GM19463 (cell line): ENCODE measurements around the gene GAN.

Experiments
- ATAC-seq: cut with Tn5 transposase; IDR thresholded peaks from one replicate; pipeline ENCODE4 v1.9.1; 2021; ENCODE audit warnings: mild to moderate bottlenecking, moderate library complexity; ENCODE audit not compliant: unreplicated experiment

Gene GAN

DNA sequence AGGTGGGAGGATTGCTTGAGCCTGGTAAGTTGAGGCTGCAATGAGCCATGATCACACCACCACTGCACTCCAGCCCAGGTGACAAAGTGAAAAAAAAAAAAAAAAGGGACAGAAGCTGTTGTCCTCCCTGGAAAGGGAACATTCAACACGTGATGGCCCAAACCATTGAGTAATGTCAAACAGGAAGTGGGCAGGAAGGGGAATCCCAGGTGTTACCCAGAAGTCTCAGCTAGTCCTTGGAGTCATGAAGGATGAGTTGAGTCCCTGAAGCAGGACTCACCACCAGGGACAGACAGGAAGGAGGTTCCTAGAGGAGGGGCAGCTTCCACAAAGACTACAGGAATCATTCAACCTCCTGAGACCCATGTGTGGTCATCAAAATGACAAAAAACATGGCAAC is 110.0 kb downstream of the GAN start:
- peak; percentile 56 for ATAC-seq

DNA sequence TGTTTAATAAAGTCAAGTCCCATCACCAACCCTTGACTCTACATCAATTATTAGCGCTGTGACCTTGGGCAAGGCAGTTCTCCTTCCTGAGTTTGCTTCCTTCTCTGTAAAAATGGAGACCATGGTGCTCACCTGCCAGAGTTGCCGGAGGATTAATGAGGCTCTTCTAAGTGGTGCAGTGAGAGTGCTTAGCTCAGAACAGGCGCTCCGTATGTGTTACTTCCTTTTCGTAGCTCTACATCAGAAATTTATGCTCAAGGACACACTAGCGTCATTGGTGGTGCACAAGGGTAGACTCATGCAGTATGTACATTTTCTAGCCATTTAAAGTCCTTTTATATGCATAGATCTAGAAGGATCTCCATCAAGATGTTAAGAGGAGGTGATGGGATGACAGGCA is 112.5 kb downstream of the GAN start:
- no peak for ATAC-seq

DNA sequence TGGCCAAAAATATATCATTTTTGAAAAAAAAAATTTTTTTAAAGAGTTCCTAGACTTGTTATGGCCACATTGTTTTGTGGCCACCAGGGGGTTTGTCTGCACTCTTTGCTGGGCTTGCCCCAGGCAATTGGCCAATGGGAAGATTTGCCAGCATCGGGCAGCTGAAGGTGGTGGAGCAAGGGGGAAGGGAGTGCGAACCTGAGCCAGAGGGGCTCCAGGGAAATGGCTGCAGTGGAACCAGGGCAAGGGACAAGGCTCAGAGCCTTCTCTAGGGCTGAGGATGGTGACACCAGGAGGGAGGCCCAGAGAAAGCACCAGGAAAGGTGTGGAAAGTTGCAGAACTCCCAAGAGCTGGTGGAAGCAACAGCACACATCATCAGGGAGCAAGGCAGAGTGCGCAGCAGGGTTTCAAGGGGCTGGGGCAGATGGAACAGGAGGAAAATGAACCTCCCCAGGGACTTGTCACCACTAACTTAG is 114.3 kb downstream of the GAN start:
- ATAC-seq, result no peak

DNA sequence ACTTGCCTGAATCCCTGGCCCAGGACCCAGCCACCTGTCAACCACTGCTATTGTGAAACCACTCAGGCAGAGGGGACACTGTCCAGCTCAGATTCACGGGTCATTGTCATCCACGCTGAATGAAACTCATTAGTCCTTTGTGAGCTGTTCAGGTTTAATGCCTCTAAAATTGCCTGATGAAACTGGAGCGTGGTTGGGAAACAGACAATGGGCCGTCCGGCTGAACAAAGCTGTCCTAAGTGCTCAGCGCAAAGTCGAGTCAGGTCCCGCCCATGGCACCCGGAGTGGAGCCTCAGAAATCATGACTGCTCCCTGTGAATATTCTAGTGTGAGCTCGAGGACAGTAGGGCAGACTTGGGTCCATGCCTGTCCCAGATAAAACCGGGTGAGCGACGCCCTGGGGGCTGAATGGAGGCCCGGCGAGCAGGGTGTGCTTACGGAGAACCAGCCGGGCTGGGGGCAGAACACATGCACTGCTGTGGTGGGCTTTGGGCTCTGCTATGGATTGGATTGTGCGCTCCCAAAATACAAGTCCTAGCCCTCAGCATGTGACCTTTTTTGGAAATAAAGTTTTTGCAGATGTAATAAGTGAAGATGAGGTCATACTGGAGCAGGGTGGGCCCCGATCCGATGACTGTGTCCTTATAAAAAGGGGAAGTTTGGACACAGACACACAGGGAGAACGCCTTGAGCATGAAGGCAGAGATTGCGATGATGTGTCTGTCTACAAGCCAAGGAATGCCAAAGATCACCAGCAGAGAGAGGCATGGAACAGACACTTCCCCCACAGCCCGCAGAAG is 117.0 kb downstream of the GAN start:
- ATAC-seq, result peak; percentile 44

DNA sequence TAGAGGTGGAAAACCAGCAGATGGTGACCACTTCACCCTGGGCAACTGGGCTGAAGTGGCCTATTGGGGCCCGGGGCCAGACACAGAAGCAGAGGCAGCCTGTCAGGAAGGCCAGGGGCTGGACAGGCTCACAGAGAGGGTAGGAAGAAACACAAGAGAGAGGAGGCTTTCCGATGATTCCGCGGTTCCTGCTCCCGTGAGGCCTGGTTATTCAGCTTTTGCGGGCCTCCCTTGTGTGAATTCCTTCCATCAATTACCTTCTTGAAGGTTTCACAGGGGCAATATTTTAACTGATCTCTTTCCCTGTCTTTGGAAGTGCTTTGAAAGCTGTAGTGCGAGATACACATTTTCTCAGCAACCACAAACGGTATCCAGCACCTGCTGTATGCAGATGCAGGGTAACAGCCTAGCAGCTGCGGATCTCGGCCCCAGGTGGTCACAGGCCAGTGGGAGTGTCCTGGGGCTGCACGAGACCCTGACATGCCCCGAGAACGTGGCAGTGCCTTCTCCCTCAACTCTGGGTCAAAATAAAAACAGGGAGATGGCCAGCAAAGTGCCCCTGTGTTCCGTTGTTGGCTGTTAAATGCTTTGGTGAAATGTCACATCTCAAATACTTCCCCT is 118.3 kb downstream of the GAN start:
- ATAC-seq, result no peak

DNA sequence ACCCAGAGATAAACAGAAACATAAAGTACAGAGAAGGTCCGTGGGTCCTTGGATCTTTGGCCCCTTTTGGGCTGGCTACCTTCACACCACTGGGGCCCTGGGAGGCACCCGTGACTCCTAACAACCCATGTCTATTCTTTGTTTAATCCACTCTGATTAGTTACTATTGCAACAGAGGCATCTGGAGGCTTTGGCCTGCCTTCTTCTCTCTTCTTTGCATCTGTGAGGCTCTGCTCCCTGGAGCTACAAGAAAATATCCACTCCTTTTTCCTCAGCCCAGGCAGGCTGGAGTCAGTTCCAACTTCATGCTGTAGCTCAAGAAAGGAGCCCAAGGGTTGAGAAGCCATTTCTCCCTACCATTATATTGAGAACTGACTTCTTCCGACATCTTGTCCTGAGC is 120.3 kb downstream of the GAN start:
- ATAC-seq, result no peak

DNA sequence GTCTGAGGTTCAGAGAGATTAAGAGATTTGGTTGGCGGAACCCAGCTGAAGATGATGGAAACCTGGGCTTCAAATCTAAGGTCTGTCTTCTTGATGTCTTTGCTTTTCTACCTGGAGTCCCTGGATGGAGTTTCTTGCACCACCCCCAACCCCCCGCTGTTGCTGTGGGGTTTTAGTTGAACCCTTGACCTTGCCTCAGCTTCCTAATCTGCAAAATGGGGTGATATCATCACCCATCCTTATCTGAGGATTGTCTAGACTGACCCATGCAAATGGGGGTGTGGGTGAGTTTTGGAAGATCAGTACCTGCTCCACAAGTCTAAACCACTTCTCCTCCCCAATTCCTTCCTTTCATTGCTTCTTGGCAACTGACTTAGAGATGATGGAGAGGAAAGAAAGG is 120.8 kb downstream of the GAN start:
- no peak for ATAC-seq

DNA sequence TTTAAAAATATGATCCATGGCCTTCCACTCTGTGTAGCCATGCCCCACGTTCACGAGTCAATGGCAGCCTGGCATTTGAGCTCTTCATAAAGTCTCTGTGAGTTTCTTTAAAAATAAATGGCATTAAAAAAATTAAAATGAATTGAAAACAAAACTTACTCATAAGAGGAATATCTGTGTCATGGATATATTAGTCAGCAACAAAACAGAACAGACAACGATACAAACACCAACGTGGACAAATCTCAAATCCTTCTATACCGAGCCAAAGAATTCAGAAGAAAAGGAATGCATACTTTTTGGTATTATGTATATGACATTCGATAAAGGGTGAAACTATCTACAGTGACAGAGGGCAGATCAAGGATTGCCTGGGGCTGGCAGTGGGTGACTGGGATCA is 121.6 kb downstream of the GAN start:
- ATAC-seq, result no peak

DNA sequence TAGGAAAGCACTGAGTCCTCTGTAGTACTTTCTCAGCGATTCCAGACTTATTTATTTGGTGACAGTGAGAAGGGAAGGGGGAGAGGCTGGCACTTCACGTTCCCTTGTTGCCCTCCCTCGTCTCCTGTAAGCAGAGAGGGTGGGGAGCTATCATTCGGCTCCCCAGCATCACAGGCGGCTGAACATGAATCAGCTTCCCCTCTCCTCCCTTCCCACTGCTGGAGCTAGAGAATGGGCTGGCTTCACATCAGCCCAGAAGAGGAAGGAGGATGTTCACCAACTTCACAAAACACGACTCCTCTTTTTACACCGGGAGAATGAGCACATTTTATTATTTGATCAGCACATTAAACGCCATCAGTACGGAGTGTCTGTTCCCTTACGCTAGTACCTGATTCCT is 123.1 kb downstream of the GAN start:
- ATAC-seq, result no peak
